Rectal smooth muscle tissue (tissue), 1 donor: ENCODE results near the gene BLOC1S1.

ENCODE experiments used
- H3K27ac ChIP-seq: one replicate; pipeline ENCODE4 v1.7.0; 2013; ENCODE audit warnings: low read depth, low read length, inconsistent platforms
- H3K27me3 ChIP-seq: one replicate; pipeline ENCODE4 v1.7.0; 2013; ENCODE audit warnings: low read length; ENCODE audit not compliant: control insufficient read depth, insufficient read depth
- H3K36me3 ChIP-seq: one replicate; pipeline ENCODE4 v1.7.0; 2013; ENCODE audit warnings: low read length; ENCODE audit not compliant: control insufficient read depth, insufficient read depth
- H3K4me1 ChIP-seq: one replicate; pipeline ENCODE4 v1.7.0; 2013; ENCODE audit warnings: low read length; ENCODE audit not compliant: control insufficient read depth, insufficient read depth
- H3K4me3 ChIP-seq: one replicate; pipeline ENCODE4 v1.7.0; 2013; ENCODE audit warnings: low read length
- H3K9ac ChIP-seq: one replicate; pipeline ENCODE4 v1.7.0; 2013; ENCODE audit warnings: low read length

BLOC1S1 gene

GRCh38 chr12:55718624-55719275, 2.9 kb downstream of the BLOC1S1 start:
- peaks cover 57% of the 10 kb centered on the region for H3K4me1 ChIP-seq
- no peaks in the 10 kb centered on the region for H3K27me3 ChIP-seq
- H3K27ac ChIP-seq: peak overlapping the region; percentile 96
- H3K9ac ChIP-seq: no peak overlapping the region
- H3K4me3 ChIP-seq: peak overlapping the region; percentile 34
- H3K36me3 ChIP-seq: no peaks in the 10 kb centered on the region

GRCh38 chr12:55719371-55719770, 3.5 kb downstream of the BLOC1S1 start:
- Histone ChIP-seq H3K27me3 (no peaks in the 10 kb centered on the region), H3K36me3 (peaks cover 6% of the 10 kb centered on the region), H3K9ac (peak overlapping the region; percentile 10), H3K27ac (peak overlapping the region; percentile 96), H3K4me1 (peaks cover 62% of the 10 kb centered on the region), H3K4me3 (peak overlapping the region; percentile 34)

GRCh38 chr12:55720071-55720564, 4.3 kb downstream of the BLOC1S1 start, which contains the start of gene RDH5:
Gene RDH5, plus strand, starts transcription at chr12:55720393. Its CDS starts 792 bp downstream, at chr12:55721185.
- no peaks in the 10 kb centered on the region for H3K27me3 ChIP-seq
- peaks cover 8% of the 10 kb centered on the region for H3K36me3 ChIP-seq
- H3K9ac ChIP-seq: peak within 1 kb of the TSS; percentile 10
- H3K4me3 ChIP-seq: peak within 1 kb of the TSS; percentile 45
- H3K4me1 ChIP-seq: peaks cover 61% of the 10 kb centered on the region
- H3K27ac ChIP-seq: peak within 1 kb of the TSS; percentile 96

- peak overlapping the region; percentile 45 for H3K4me3 ChIP-seq
- no peaks in the 10 kb centered on the region for H3K27me3 ChIP-seq
- H3K9ac ChIP-seq: no peak overlapping the region
- peak overlapping the region; percentile 96 for H3K27ac ChIP-seq
- H3K4me1 ChIP-seq: peaks cover 55% of the 10 kb centered on the region
- peaks cover 15% of the 10 kb centered on the region for H3K36me3 ChIP-seq
Measured at GRCh38 chr12:55720894-55721444, 5.1 kb downstream of the BLOC1S1 start.

GRCh38 chr12:55721601-55722213, 5.9 kb downstream of the BLOC1S1 start:
- Histone ChIP-seq H3K9ac (no peak overlapping the region), H3K4me3 (peak overlapping the region; percentile 20), H3K27ac (peak overlapping the region; percentile 96), H3K4me1 (peaks cover 56% of the 10 kb centered on the region), H3K36me3 (peaks cover 19% of the 10 kb centered on the region), H3K27me3 (no peaks in the 10 kb centered on the region)

GRCh38 chr12:55722948-55723347, 7.1 kb downstream of the BLOC1S1 start:
- Histone ChIP-seq H3K4me3 (no peak overlapping the region), H3K36me3 (peaks cover 24% of the 10 kb centered on the region), H3K4me1 (peaks cover 54% of the 10 kb centered on the region), H3K27me3 (no peaks in the 10 kb centered on the region), H3K9ac (no peak overlapping the region), H3K27ac (no peak overlapping the region)

- H3K4me3 ChIP-seq: no peak overlapping the region
- no peaks in the 10 kb centered on the region for H3K27me3 ChIP-seq
- H3K4me1 ChIP-seq: peaks cover 48% of the 10 kb centered on the region
- no peak overlapping the region for H3K9ac ChIP-seq
- peak overlapping the region; percentile 63 for H3K27ac ChIP-seq
- peaks cover 24% of the 10 kb centered on the region for H3K36me3 ChIP-seq
Measured at GRCh38 chr12:55723516-55724225, 7.8 kb downstream of the BLOC1S1 start.

- peaks cover 24% of the 10 kb centered on the region for H3K36me3 ChIP-seq
- H3K27me3 ChIP-seq: no peaks in the 10 kb centered on the region
- H3K27ac ChIP-seq: peak overlapping the region; percentile 63
- peaks cover 41% of the 10 kb centered on the region for H3K4me1 ChIP-seq
- H3K4me3 ChIP-seq: no peak overlapping the region
- no peak overlapping the region for H3K9ac ChIP-seq
Measured at GRCh38 chr12:55724226-55724939, 8.5 kb downstream of the BLOC1S1 start.

GRCh38 chr12:55724940-55725309, 9.1 kb downstream of the BLOC1S1 start:
- Histone ChIP-seq H3K4me1 (peaks cover 36% of the 10 kb centered on the region), H3K9ac (no peak overlapping the region), H3K36me3 (peaks cover 24% of the 10 kb centered on the region), H3K27me3 (no peaks in the 10 kb centered on the region), H3K27ac (peak overlapping the region; percentile 48), H3K4me3 (no peak overlapping the region)

- H3K27me3 ChIP-seq: no peaks in the 10 kb centered on the region
- peak overlapping the region; percentile 51 for H3K27ac ChIP-seq
- peaks cover 24% of the 10 kb centered on the region for H3K36me3 ChIP-seq
- H3K9ac ChIP-seq: no peak overlapping the region
- H3K4me3 ChIP-seq: no peak overlapping the region
- peaks cover 29% of the 10 kb centered on the region for H3K4me1 ChIP-seq
Measured at GRCh38 chr12:55725556-55725955, 9.7 kb downstream of the BLOC1S1 start.

GRCh38 chr12:55726971-55727370, 11.1 kb downstream of the BLOC1S1 start:
- peaks cover 24% of the 10 kb centered on the region for H3K36me3 ChIP-seq
- H3K4me3 ChIP-seq: peak overlapping the region; percentile 96
- no peaks in the 10 kb centered on the region for H3K27me3 ChIP-seq
- H3K4me1 ChIP-seq: peaks cover 26% of the 10 kb centered on the region
- H3K9ac ChIP-seq: no peak overlapping the region
- H3K27ac ChIP-seq: peak overlapping the region; percentile 98
